Astrocyte of the cerebellum (primary cell): Measurements from ENCODE around the gene ZFAND3.

Experiments used
- DNase-seq: peaks from one replicate; pipeline ENCODE4 v3.0.0-alpha.2; 2011; ENCODE audit warnings: low read depth
- H3K4me3 ChIP-seq: 2 replicates; pipeline ENCODE4 v1.5.1; 2011; ENCODE audit warnings: mild to moderate bottlenecking, low read depth, low read length, moderate library complexity
- CTCF ChIP-seq: IDR thresholded peaks from 2 replicates; pipeline ENCODE4 v1.5.1; 2012; ENCODE audit warnings: low read length, low read depth, moderate library complexity, mild to moderate bottlenecking; ENCODE audit errors: missing control alignments
- in situ Hi-C: cut with HindIII; loops from 2 replicates; pipeline ENCODE4 v1.10.0; 2017; ENCODE audit warnings: low sequenced_read_pairs

ZFAND3 gene

GRCh38 chr6:37967651-37968050, 148.1 kb downstream of the ZFAND3 start:
- no peak for DNase-seq
- no peak for TF ChIP-seq CTCF
- in situ Hi-C loops: no loop called here
- no peak overlapping the region for H3K4me3 ChIP-seq

GRCh38 chr6:37971266-37971665, 151.7 kb downstream of the ZFAND3 start:
- in situ Hi-C loops: no loop called here
- TF ChIP-seq CTCF: no peak
- H3K4me3 ChIP-seq: no peak overlapping the region
- DNase-seq: no peak

GRCh38 chr6:37971711-37972390, 152.3 kb downstream of the ZFAND3 start:
- no peak overlapping the region for H3K4me3 ChIP-seq
- in situ Hi-C loops: no loop called here
- DNase-seq: no peak
- no peak for TF ChIP-seq CTCF

- no peak for DNase-seq
- no peak for TF ChIP-seq CTCF
- H3K4me3 ChIP-seq: no peak overlapping the region
- in situ Hi-C loops: no loop called here
Measured at GRCh38 chr6:37972994-37973757, 153.6 kb downstream of the ZFAND3 start.

- H3K4me3 ChIP-seq: no peak overlapping the region
- TF ChIP-seq CTCF: no peak
- in situ Hi-C loops: no loop called here
- DNase-seq: no peak
Measured at GRCh38 chr6:37974381-37974780, 154.9 kb downstream of the ZFAND3 start.

GRCh38 chr6:37974943-37975342, 155.4 kb downstream of the ZFAND3 start:
- DNase-seq: no peak
- no peak overlapping the region for H3K4me3 ChIP-seq
- no peak for TF ChIP-seq CTCF
- in situ Hi-C loops: no loop called here
